A673 (cell line): ENCODE measurements around the gene IFFO2. TPM values are rescaled to one million over a fixed set of nuclear protein-coding genes. Genes with fewer than 3 reads are reported as not detected.

Experiments
- BruUV-seq: library from RNA; stranded (reverse); fragments of 400-500 nt; replicated peaks from 2 replicates; lab custom pipeline; 2021; lab: Mats Ljungman, UMichigan
- CTCF ChIA-PET: fragments of 300-600 bp; sonication (Branson Sonifier 250); formaldehyde crosslinking; loops from one replicate; lab custom pipeline; 2022; ENCODE audit warnings: antibody characterized with exemption; lab: Charles Lee
- POLR2A ChIA-PET: fragments of 300-600 bp; sonication (Branson Sonifier 250); formaldehyde crosslinking; loops from one replicate; lab custom pipeline; 2022; ENCODE audit warnings: antibody characterized with exemption; ENCODE audit not compliant: low non-redundant PET; lab: Charles Lee
- DNase-seq: peaks from one replicate; pipeline ENCODE4 v3.0.0-alpha.2; 2015; ENCODE audit warnings: low spot score
- H3K27ac ChIP-seq: fragments of 200-600 bp; sonication (generic); 2 replicates; pipeline ENCODE4 v1.5.1; 2016; ENCODE audit warnings: mixed run types, low read depth, mild to moderate bottlenecking, mixed read lengths, antibody characterized with exemption, low read length; ENCODE audit not compliant: poor library complexity, severe bottlenecking
- H3K27me3 ChIP-seq: fragments of 200-600 bp; sonication (generic); replicated peaks from 2 replicates; pipeline ENCODE4 v1.6.1; 2017; ENCODE audit warnings: mixed run types, low read depth, mild to moderate bottlenecking, mixed read lengths, antibody characterized with exemption, low read length; ENCODE audit not compliant: insufficient read depth, poor library complexity
- H3K36me3 ChIP-seq: fragments of 200-600 bp; sonication (generic); 2 replicates; pipeline ENCODE4 v1.6.1; 2016; ENCODE audit warnings: mixed run types, mild to moderate bottlenecking, mixed read lengths, antibody characterized with exemption, low read length; ENCODE audit not compliant: insufficient read depth, poor library complexity, severe bottlenecking
- H3K4me1 ChIP-seq: fragments of 200-600 bp; sonication (generic); 2 replicates; pipeline ENCODE4 v1.6.1; 2017; ENCODE audit warnings: mixed run types, mild to moderate bottlenecking, mixed read lengths, antibody characterized with exemption, low read length; ENCODE audit not compliant: insufficient read depth, poor library complexity, severe bottlenecking
- H3K4me3 ChIP-seq: fragments of 200-600 bp; sonication (generic); 2 replicates; pipeline ENCODE4 v1.5.1; 2016; ENCODE audit warnings: low read depth, mixed run types, mild to moderate bottlenecking, mixed read lengths, low read length; ENCODE audit not compliant: poor library complexity, severe bottlenecking
- H3K9me3 ChIP-seq: fragments of 200-600 bp; sonication (generic); 2 replicates; pipeline ENCODE4 v1.6.1; 2016; ENCODE audit warnings: mixed run types, low read depth, mild to moderate bottlenecking, mixed read lengths, antibody characterized with exemption, low read length; ENCODE audit not compliant: poor library complexity, severe bottlenecking
- EZH2 ChIP-seq: fragments of 200-600 bp; sonication (generic); IDR thresholded peaks from 2 replicates; pipeline ENCODE4 v1.6.1; 2017; ENCODE audit warnings: borderline replicate concordance, low read depth, mild to moderate bottlenecking, mixed read lengths, antibody characterized with exemption, low read length; ENCODE audit not compliant: poor library complexity, severe bottlenecking
- intact Hi-C: fragments of 100-400 bp; cut with micrococcal nuclease; formaldehyde crosslinking; loops from one replicate; pipeline ENCODE4 v1.10.0; 2022; ENCODE audit not compliant: unreplicated experiment
- total RNA-seq: library from RNA; stranded (reverse); gene quantifications from 2 replicates; pipeline ENCODE4 v1.2.3, GENCODE V29; 2021
- TF ChIP-seq, protein P1 (sequence below): fragments of 300-800, 200-600 bp; sonication (generic); conservative IDR thresholded peaks from 2 replicates; pipeline ENCODE4 v1.5.1; 2017; ENCODE audit warnings: low read depth, mild to moderate bottlenecking, antibody characterized with exemption, low read length, moderate library complexity, mixed read lengths

The IFFO2 gene
- total RNA-seq, 1 experiment from 2014 or later: 13.3 TPM

DNA sequence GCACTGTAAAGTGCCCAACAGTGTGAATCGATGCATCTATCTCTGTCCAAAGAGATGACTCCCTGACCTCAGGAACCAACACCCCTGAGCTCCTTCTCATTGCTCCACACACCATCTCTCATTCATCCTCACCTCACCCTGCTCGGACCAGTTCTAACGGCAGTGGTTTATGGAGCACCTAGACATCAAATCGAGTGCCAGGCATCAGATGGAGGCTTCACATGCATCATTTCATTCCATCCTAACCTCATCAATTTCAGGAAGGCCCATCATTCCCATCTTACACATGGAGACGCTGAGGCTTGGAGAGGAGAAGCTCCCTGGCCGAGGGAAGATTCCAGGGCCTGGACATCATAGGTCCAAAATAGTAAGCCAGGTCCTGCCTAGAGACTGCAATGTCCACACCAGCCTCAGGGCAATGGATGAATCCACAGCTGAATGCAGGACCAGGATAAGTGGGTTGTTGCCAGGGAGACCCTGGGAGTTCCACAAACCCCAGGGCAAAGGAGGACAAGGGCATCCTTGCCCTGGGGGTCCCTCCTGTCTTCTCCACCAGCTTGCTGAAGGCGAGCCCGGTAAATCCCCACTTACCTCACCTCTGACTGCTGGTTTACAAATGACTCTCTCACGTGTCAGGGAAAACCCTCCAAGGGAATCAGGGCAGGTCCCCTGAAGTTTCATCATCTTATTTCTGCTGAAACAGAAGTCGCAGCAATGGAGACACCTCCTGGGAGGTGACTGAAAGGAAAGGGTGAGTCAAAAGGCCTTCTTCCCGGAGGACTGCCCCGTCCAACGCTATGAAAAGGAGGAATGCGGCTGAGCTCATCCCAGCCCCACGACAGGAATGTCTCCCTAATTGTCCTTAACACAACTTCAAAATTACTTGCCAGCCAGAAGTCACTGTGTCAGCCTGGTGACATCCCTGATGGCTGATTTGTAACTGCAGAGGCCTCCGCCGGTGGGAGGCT, 9.0 kb upstream of the IFFO2 start:
- DNase-seq: no peak
- CTCF ChIA-PET: no interaction called here
- POLR2A ChIA-PET: no interaction called here
- Histone ChIP-seq H3K9me3 (no peaks in the 10 kb centered on the region), H3K36me3 (no peaks in the 10 kb centered on the region), H3K4me3 (no peak overlapping the region), H3K4me1 (no peaks in the 10 kb centered on the region), H3K27ac (no peak overlapping the region), H3K27me3 (no peaks in the 10 kb centered on the region)
- no peak for TF ChIP-seq EZH2
- TF ChIP-seq, protein P1, sequence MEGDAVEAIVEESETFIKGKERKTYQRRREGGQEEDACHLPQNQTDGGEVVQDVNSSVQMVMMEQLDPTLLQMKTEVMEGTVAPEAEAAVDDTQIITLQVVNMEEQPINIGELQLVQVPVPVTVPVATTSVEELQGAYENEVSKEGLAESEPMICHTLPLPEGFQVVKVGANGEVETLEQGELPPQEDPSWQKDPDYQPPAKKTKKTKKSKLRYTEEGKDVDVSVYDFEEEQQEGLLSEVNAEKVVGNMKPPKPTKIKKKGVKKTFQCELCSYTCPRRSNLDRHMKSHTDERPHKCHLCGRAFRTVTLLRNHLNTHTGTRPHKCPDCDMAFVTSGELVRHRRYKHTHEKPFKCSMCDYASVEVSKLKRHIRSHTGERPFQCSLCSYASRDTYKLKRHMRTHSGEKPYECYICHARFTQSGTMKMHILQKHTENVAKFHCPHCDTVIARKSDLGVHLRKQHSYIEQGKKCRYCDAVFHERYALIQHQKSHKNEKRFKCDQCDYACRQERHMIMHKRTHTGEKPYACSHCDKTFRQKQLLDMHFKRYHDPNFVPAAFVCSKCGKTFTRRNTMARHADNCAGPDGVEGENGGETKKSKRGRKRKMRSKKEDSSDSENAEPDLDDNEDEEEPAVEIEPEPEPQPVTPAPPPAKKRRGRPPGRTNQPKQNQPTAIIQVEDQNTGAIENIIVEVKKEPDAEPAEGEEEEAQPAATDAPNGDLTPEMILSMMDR: no peak
- intact Hi-C loops: no loop called here
- no TSS peak for BruUV-seq

GRCh38 chr1:18963968-18964367, 7.5 kb upstream of the IFFO2 start:
- BruUV-seq: no TSS peak
- no peaks in the 10 kb centered on the region for H3K36me3 ChIP-seq
- H3K27ac ChIP-seq: no peak overlapping the region
- no peaks in the 10 kb centered on the region for H3K4me1 ChIP-seq
- H3K27me3 ChIP-seq: no peaks in the 10 kb centered on the region
- intact Hi-C loops: no loop called here
- H3K4me3 ChIP-seq: no peak overlapping the region
- no peak for TF ChIP-seq EZH2
- TF ChIP-seq, protein P1: no peak
- ChIA-PET CTCF (no interaction called here), POLR2A (no interaction called here)
- H3K9me3 ChIP-seq: no peaks in the 10 kb centered on the region
- no peak for DNase-seq

DNA sequence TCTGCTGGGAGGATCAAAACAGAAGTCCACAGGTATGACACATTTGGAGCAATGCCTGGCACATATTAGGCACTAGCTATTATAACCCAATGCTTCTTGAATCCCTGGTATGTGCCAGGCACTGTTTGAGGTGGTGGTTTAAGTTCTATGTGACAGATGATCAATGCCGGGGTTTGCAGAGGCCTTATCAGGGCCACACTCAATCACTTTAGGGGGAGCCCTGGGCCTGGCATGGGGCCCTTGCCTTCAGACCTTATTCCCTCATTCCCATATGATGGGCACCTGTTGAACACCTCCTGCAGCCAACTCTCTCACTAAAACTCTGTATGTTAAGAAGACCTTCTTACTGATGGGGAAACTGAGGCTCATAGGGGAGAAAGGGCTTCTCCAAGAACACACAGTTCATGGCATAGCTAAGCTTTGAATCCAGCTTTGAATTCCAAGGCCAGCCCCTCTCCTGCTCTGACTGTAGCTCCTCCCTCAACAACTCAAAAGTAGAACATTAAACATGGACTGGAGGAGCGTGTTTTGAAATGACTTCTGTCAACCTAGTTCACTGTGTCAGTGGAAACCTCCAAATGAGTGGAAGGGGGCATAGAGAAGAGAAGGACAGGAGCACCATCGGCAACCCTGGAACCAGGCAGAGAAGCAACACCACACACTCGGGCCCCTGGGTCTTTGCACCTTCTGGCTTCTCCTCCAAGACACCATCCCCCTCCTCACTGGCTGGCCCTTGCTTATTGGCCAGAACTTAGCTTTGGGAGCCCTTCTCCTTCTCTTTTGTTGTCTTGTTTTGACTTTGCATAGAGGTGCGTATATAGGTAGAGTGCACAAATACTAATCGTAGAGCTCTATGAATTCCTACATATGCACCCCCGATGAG, 6.6 kb upstream of the IFFO2 start:
- no peaks in the 10 kb centered on the region for H3K9me3 ChIP-seq
- no peaks in the 10 kb centered on the region for H3K36me3 ChIP-seq
- no peak for DNase-seq
- BruUV-seq: no TSS peak
- CTCF ChIA-PET: no interaction called here
- H3K27me3 ChIP-seq: no peaks in the 10 kb centered on the region
- H3K4me3 ChIP-seq: no peak overlapping the region
- TF ChIP-seq, protein P1: no peak
- no peak for TF ChIP-seq EZH2
- intact Hi-C loops: no loop called here
- no peaks in the 10 kb centered on the region for H3K4me1 ChIP-seq
- no peak overlapping the region for H3K27ac ChIP-seq
- POLR2A ChIA-PET: no interaction called here
